H9 (cell line): Measurements from ENCODE around the gene FBRSL1. TPM values are rescaled to one million over a fixed set of nuclear protein-coding genes. Genes with fewer than 3 reads are reported as not detected.

Experiments
- DNase-seq: peaks from one replicate; pipeline ENCODE4 v3.0.0-alpha.2; 2017
- H2AFZ ChIP-seq: one replicate; pipeline ENCODE4 v1.6.1; 2013; ENCODE audit warnings: mild to moderate bottlenecking, low read length, control low read depth, moderate library complexity
- H2AK5ac ChIP-seq: 2 replicates; pipeline ENCODE4 v1.6.1; 2013; ENCODE audit warnings: low read length, control low read depth, mixed read lengths; ENCODE audit not compliant: insufficient read length
- H2BK120ac ChIP-seq: one replicate; pipeline ENCODE4 v1.6.1; 2013; ENCODE audit warnings: low read depth, mild to moderate bottlenecking, low read length, control low read depth, inconsistent platforms; ENCODE audit not compliant: poor library complexity, severe bottlenecking
- H2BK12ac ChIP-seq: 2 replicates; pipeline ENCODE4 v1.6.1; 2013; ENCODE audit warnings: low read length, control low read depth, mixed read lengths, low read depth; ENCODE audit not compliant: insufficient read length
- H2BK15ac ChIP-seq: 2 replicates; pipeline ENCODE4 v1.6.1; 2013; ENCODE audit warnings: low read depth, low read length, control low read depth
- H2BK20ac ChIP-seq: one replicate; pipeline ENCODE4 v1.6.1; 2013; ENCODE audit warnings: low read depth, mild to moderate bottlenecking, low read length, control low read depth, inconsistent platforms; ENCODE audit not compliant: poor library complexity, severe bottlenecking
- H2BK5ac ChIP-seq: 2 replicates; pipeline ENCODE4 v1.6.1; 2013; ENCODE audit warnings: low read length, control low read depth, mixed read lengths; ENCODE audit not compliant: insufficient read length
- H3K14ac ChIP-seq: 2 replicates; pipeline ENCODE4 v1.6.1; 2013; ENCODE audit warnings: low read length, control low read depth; ENCODE audit not compliant: insufficient read depth
- H3K18ac ChIP-seq: 2 replicates; pipeline ENCODE4 v1.6.1; 2013; ENCODE audit warnings: low read depth, mild to moderate bottlenecking, mixed read lengths, low read length, control low read depth; ENCODE audit not compliant: insufficient read length
- H3K23ac ChIP-seq: 2 replicates; pipeline ENCODE4 v1.6.1; 2013; ENCODE audit warnings: low read length, control low read depth, mixed read lengths, low read depth; ENCODE audit not compliant: insufficient read length
- H3K23me2 ChIP-seq: 2 replicates; pipeline ENCODE4 v1.6.1; 2013; ENCODE audit warnings: low read depth, mild to moderate bottlenecking, mixed read lengths, low read length, control low read depth; ENCODE audit not compliant: insufficient read length, poor library complexity, severe bottlenecking
- H3K27ac ChIP-seq: 2 replicates; pipeline ENCODE4 v1.5.1; 2013; ENCODE audit warnings: low read length, control low read depth, mixed read lengths, low read depth; ENCODE audit not compliant: insufficient read length
- H3K27me3 ChIP-seq: 2 replicates; pipeline ENCODE4 v1.6.1; 2013; ENCODE audit warnings: low read length, control low read depth, inconsistent platforms; ENCODE audit not compliant: insufficient read depth
- H3K4ac ChIP-seq: 2 replicates; pipeline ENCODE4 v1.6.1; 2013; ENCODE audit warnings: low read depth, mild to moderate bottlenecking, control low read depth, inconsistent platforms, low read length, moderate library complexity
- H3K4me1 ChIP-seq: 2 replicates; pipeline ENCODE4 v1.6.1; 2013; ENCODE audit warnings: low read length, control low read depth, inconsistent platforms; ENCODE audit not compliant: insufficient read depth
- H3K4me2 ChIP-seq: 2 replicates; pipeline ENCODE4 v1.6.1; 2013; ENCODE audit warnings: low read length, control low read depth, mixed read lengths; ENCODE audit not compliant: insufficient read length, insufficient read depth
- H3K56ac ChIP-seq: 2 replicates; pipeline ENCODE4 v1.6.1; 2013; ENCODE audit warnings: low read depth, mild to moderate bottlenecking, mixed read lengths, low read length, control low read depth; ENCODE audit not compliant: insufficient read length
- H3K79me1 ChIP-seq: 2 replicates; pipeline ENCODE4 v1.6.1; 2013; ENCODE audit warnings: low read depth, mild to moderate bottlenecking, moderate library complexity, low read length, control low read depth, inconsistent platforms; ENCODE audit not compliant: insufficient read depth, poor library complexity, severe bottlenecking
- H3K79me2 ChIP-seq: 2 replicates; pipeline ENCODE4 v1.6.1; 2013; ENCODE audit warnings: low read length, control low read depth, inconsistent platforms; ENCODE audit not compliant: insufficient read depth
- H3K9ac ChIP-seq: 2 replicates; pipeline ENCODE4 v1.6.1; 2013; ENCODE audit warnings: low read length, control low read depth, mixed read lengths; ENCODE audit not compliant: insufficient read length; ENCODE audit errors: extremely low read depth
- H3K9me3 ChIP-seq: one replicate; pipeline ENCODE4 v1.6.1; 2013; ENCODE audit warnings: low read depth, low read length, inconsistent platforms; ENCODE audit not compliant: control insufficient read depth
- H3T11ph ChIP-seq: one replicate; pipeline ENCODE4 v1.6.1; 2013; ENCODE audit warnings: mild to moderate bottlenecking, low read length, control low read depth, inconsistent platforms
- H4K20me1 ChIP-seq: one replicate; pipeline ENCODE4 v1.6.1; 2013; ENCODE audit not compliant: control insufficient read depth, insufficient read length, insufficient read depth
- H4K5ac ChIP-seq: 2 replicates; pipeline ENCODE4 v1.6.1; 2013; ENCODE audit warnings: low read depth, mild to moderate bottlenecking, mixed read lengths, low read length, control low read depth; ENCODE audit not compliant: insufficient read length
- H4K8ac ChIP-seq: replicated peaks from 2 replicates; pipeline ENCODE4 v1.6.1; 2013; ENCODE audit warnings: low read length, control low read depth, mixed read lengths, low read depth; ENCODE audit not compliant: insufficient read length
- H4K91ac ChIP-seq: 2 replicates; pipeline ENCODE4 v1.6.1; 2013; ENCODE audit warnings: low read depth, mild to moderate bottlenecking, moderate library complexity, mixed read lengths, low read length, control low read depth; ENCODE audit not compliant: insufficient read length
- H3K27ac Mint-ChIP-seq, 3 experiments: 2 replicates in 2 of 3; 3 replicates in 1 of 3; pipeline ENCODE4 v1.8.0; 2020 to 2021; ENCODE audit warnings: mixed read lengths in 3 of 3, mild to moderate bottlenecking in 1 of 3, moderate library complexity in 1 of 3
- H3K27me3 Mint-ChIP-seq: 2 replicates; pipeline ENCODE4 v1.8.0; 2021; ENCODE audit warnings: low read depth, mild to moderate bottlenecking, moderate library complexity, mixed read lengths
- H3K36me3 Mint-ChIP-seq, 3 experiments: 2 replicates in 2 of 3; 3 replicates in 1 of 3; pipeline ENCODE4 v1.8.0; 2020 to 2021; ENCODE audit warnings: low read depth in 3 of 3, mixed read lengths in 3 of 3; ENCODE audit not compliant: insufficient read depth in 1 of 3
- H3K4me1 Mint-ChIP-seq, 2 experiments: 2 replicates each; pipeline ENCODE4 v1.8.0; 2020; ENCODE audit warnings: mixed read lengths in 2 of 2
- H3K4me3 Mint-ChIP-seq, 2 experiments: 2 replicates in 1 of 2; 3 replicates in 1 of 2; pipeline ENCODE4 v1.8.0; 2020 to 2021; ENCODE audit warnings: mild to moderate bottlenecking in 2 of 2, mixed read lengths in 2 of 2, moderate library complexity in 1 of 2
- H3K9me3 Mint-ChIP-seq, 2 experiments: 2 replicates in 1 of 2; 3 replicates in 1 of 2; pipeline ENCODE4 v1.8.0; 2020; ENCODE audit warnings: mild to moderate bottlenecking in 2 of 2, mixed read lengths in 2 of 2, moderate library complexity in 1 of 2
- CTCF ChIP-seq: fragments of 200-600 bp; sonication (generic); conservative IDR thresholded peaks from 3 replicates; pipeline ENCODE4 v1.8.0; 2021; ENCODE audit warnings: antibody characterized with exemption, mild to moderate bottlenecking
- WGBS: extraction: QIAGEN DNeasy Blood & Tissue Kit; methylation state at CpG from one replicate; pipeline ENCODE4 v1.1.7; 2013; ENCODE audit warnings: missing lambda C conversion rate, low lambda C conversion rate, mixed read lengths; ENCODE audit not compliant: insufficient read length; ENCODE audit errors: extremely low coverage; 5-methylcytosine and 5-hydroxymethylcytosine counted together
- total RNA-seq: library from RNA; stranded (reverse); gene quantifications from 2 replicates; pipeline ENCODE4 v1.2.1, GENCODE V29; 2021

FBRSL1 gene
- total RNA-seq, 1 experiment from 2014 or later: 90.8 TPM

DNA sequence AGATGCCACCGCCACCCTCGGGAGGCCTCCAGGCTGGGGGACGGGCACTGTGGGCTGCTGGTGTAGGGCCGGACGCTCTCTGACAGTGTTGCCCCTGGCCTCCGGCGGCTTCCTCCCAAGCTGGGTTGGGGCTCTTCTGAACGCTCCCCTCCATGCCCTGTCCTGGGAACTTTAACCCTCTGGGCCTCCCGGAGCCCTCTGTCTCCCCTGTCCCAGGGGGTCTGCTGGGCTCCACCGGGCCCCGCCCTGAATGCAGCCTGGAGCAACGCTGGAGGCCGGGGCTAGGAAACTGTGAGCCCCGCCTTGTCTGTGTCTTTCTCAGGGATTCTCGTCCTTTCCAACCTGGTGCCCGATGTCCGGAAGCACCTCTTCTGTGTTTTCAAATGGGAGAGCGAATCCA lies 45.7 kb upstream of the FBRSL1 start:
- H3K4ac ChIP-seq: no peak overlapping the region
- Mint-ChIP-seq H3K36me3 (peaks cover 0 to 19% (median 6%) of the 10 kb centered on the region in 3 experiments; a peak in 4 of 7 replicates), H3K27me3 (peaks cover 99% of the 10 kb centered on the region), H3K9me3 (peaks cover 18 to 58% of the 10 kb centered on the region in 2 experiments), H3K27ac (no peak overlapping the region), H3K4me3 (no peak overlapping the region), H3K4me1 (peaks cover 10 to 12% of the 10 kb centered on the region in 2 experiments)
- no peaks in the 10 kb centered on the region for H3K79me2 ChIP-seq
- no CpG with 5 or more reads among the region's 18 CpGs for WGBS
- no peaks in the 10 kb centered on the region for H3K4me1 ChIP-seq
- no peak overlapping the region for H4K8ac ChIP-seq
- no peak overlapping the region for H3K56ac ChIP-seq
- no peak overlapping the region for H4K91ac ChIP-seq
- no peak for TF ChIP-seq CTCF
- no peak overlapping the region for H3K9ac ChIP-seq
- no peak overlapping the region for H2BK20ac ChIP-seq
- H2AK5ac ChIP-seq: no peak overlapping the region
- H3K23ac ChIP-seq: no peak overlapping the region
- H3K27ac ChIP-seq: no peak overlapping the region
- no peak for DNase-seq
- no peaks in the 10 kb centered on the region for H4K20me1 ChIP-seq
- H3K14ac ChIP-seq: no peak overlapping the region
- no peak overlapping the region for H2BK12ac ChIP-seq
- no peaks in the 10 kb centered on the region for H3K9me3 ChIP-seq
- no peak overlapping the region for H3T11ph ChIP-seq
- peaks cover 5% of the 10 kb centered on the region; the same call in 1 of the 2 replicates for H3K27me3 ChIP-seq
- no peak overlapping the region for H2BK15ac ChIP-seq
- H3K23me2 ChIP-seq: peaks cover 3% of the 10 kb centered on the region
- H3K79me1 ChIP-seq: no peaks in the 10 kb centered on the region
- H3K18ac ChIP-seq: no peak overlapping the region
- no peak overlapping the region for H2BK120ac ChIP-seq
- no peak overlapping the region for H4K5ac ChIP-seq
- no peak overlapping the region for H3K4me2 ChIP-seq
- H2AFZ ChIP-seq: no peak overlapping the region
- H2BK5ac ChIP-seq: no peak overlapping the region
